HG02981 (cell line): ENCODE measurements around the gene PALM2AKAP2.

Experiments used
- ATAC-seq: cut with Tn5 transposase; IDR thresholded peaks from one replicate; pipeline ENCODE4 v1.9.1; 2021; ENCODE audit warnings: mild to moderate bottlenecking, moderate library complexity; ENCODE audit not compliant: unreplicated experiment

PALM2AKAP2 gene

DNA sequence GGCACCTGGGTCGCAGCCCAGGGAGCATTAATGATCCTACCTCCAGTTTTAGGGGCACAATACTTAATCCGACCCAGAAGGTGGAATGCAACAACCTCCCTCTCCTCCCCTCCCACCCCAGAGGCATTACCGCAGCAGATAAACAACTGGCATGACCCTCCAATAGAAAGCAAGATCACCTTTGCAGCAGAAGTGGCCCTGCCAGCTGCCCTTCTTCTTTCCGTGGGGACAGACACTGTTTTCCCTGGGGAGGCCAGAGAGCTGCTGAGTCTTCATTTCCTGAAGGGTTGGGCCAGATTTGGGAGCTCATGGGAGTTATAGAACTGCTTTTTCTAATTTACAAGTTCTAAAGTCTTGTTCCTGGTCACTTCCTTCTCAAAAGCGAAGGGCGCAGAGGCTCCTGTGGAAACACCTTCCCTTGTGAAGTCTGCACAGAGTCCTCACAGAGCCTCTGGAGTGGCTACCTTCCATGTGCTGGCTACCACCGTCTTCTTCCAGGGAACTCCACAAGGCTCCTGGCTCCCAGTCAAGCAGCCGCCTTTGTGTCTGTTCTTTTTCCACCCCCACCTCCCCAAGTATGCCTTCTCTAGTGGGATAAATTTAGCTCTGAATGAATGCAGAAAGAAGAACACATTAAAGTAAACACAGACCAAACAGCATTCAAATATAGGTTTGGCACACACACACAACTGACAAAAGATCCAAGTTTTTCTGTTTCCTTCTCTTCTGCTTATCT is 8.0 kb upstream of the PALM2AKAP2 start:
- ATAC-seq, result no peak

- ATAC-seq, result no peak
Measured at GRCh38 chr9:109775516-109775915, 4.5 kb upstream of the PALM2AKAP2 start.

DNA sequence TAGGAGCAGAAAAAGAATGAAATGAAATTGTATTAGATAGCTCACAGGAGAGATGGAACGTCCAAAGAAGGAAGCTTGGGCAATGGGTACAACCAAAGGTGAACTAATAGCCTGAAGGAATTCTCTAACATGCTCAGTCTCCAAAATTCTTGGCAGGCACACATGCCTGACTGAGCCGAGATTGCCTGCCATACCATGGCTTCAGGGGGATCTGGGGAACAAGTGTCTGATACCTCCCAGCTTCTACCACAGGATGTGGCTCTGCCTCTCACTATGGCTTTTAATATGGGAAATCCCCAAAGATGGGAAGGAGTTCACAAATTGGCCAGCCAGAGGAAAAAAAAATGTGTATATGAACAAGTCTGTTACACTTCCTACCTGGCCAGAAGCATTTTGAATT is 3.6 kb upstream of the PALM2AKAP2 start:
- no peak for ATAC-seq

- no peak for ATAC-seq
Measured at GRCh38 chr9:109780453-109781033, 545 bp downstream of the PALM2AKAP2 start.

DNA sequence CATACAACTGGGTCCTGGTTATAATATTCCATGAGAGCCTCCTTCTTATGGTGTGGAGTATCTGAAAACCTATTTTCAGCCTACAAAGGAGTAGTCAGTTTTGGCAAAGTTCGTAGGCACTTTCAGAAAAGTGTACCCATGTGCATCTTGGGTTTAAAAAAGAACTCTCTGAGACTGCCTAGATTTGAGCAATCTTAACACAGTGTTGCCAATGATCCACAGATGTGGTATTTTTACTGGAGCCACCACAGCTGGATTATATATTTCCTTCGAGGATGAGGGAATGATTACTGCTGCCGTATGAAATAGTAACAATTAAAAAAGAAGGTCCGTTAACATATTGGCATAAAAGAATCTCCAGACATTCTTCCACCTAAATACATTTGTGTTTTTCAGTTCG is 1.1 kb downstream of the PALM2AKAP2 start:
- ATAC-seq, result no peak

- no peak for ATAC-seq
Measured at GRCh38 chr9:109781541-109782197, 1.7 kb downstream of the PALM2AKAP2 start.

- no peak for ATAC-seq
Measured at GRCh38 chr9:109787735-109788134, 7.7 kb downstream of the PALM2AKAP2 start.

DNA sequence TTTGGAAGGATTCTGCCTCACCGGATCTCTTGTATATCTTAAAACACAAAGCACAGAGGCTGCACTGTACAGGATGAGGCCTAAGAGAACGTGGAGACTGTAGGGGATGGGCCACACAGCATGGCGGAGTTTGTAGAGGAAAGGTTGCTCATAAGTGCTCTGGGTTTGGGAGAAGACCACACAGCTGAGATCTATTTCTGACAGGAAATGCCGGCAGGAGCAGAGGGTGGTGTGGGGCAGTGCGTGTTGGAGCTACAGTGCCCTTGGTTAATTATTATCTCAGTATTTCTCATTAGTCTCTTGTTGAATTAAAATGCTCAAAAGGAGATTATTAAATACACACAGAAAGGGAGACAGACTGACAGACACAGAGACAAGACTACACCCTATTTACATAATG is 9.6 kb downstream of the PALM2AKAP2 start:
- no peak for ATAC-seq

DNA sequence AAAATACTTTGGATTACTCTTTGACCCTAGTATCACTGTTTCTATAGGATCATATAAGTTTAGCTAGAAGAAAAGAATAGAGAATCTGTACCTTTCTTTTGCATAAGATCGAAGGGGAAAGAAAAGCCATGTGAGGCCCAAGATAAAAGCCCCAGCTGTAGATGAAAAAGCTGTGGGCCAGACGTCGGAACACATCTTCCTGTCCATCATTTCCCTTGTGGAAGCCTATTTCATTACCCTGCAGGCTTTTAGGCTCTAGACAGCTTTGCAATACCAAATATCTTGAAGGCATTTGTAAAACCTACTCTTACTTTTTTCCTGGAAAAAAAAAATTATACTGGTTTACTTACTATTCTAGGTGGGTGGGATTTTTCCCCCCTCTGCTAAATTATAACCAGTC is 10.0 kb downstream of the PALM2AKAP2 start:
- ATAC-seq, result no peak

- ATAC-seq, result no peak
Measured at GRCh38 chr9:109791003-109791677, 11.1 kb downstream of the PALM2AKAP2 start.

DNA sequence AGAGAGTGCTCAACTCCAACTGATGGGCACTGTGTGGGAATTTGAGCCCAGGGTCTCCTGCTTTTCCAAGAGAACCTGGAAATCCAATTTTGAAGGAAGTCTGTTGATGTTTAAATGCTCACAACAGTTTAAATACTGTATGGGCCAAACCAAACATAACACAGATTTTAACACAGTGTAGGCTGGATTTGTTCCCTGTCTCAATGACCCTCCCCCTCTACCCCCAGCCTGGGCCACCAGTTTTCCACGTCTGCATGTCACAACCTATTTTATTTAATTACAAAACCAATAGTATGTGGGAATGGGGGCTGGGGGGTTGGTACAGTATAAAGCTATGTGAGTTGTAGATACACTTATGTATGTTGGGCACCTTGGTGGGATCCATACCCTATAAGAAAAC is 11.7 kb downstream of the PALM2AKAP2 start:
- ATAC-seq, result no peak

DNA sequence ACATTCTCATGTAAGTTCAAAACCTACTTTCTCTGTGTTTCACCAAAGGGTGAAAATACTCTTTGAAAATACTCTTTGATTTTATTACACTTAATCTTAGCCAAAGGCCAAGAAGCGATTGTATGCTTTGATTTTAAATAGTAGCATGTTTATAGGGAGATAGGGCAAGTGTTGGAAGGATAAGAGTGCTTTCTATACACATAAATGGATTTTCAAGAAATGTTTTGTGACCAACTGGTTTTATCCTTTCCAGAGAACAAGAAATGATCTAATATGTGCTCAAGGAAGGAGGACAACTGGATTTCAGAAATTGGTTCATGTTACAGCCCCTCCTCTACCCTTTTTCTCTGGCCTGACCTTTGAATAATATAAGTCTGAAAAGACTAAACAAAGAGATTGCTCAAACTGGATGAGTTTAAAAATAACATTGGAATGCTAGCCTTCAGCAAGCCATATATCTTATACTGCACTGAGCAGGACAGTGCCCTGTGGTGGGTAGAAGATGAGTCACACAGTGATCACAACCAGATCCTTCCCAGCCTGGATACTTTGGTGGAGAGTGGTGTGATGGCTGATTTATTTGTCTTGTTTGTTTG is 13.1 kb downstream of the PALM2AKAP2 start:
- ATAC-seq, result no peak

DNA sequence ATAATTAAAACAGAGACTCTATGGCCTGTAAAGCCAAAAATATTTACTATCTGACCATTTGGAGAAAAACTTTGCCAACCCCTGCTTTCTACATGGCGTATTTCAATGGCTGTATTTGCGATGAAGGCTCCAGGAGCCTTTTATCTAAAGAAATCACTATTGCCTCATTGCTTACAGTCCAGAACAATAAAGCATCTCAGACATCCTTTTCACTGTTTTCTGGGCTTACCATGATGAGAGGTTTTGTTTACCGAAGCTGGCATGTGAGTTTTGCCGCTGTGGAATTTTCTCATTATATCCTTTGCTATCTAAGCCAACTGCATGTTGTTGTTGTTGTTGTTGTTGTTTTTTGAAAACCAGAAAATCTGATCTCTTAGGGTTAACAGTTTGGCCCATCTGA is 13.9 kb downstream of the PALM2AKAP2 start:
- ATAC-seq, result no peak

GRCh38 chr9:109794361-109795012 is 14.5 kb downstream of the PALM2AKAP2 start:
- ATAC-seq, result no peak

DNA sequence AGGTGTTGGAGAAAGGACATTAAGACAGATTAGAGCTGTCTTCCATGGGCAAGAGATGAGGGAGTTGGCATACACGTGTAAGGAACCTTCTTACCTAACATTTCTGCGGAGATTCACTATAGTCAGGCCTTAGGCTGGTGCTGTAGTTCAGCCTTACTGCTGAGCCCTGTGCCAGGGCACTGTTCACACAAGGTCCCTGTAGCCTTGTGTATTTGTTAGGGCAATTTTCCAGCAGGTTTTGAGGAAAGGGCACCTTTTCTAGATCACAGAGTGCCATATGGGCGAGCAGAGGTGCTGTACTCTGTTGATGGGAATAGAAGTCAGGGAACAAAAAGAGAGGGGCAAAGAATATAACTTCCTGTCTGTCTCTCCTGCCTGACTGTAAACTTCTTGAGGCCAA is 15.6 kb downstream of the PALM2AKAP2 start:
- ATAC-seq, result no peak

GRCh38 chr9:109796078-109796477 is 16.1 kb downstream of the PALM2AKAP2 start:
- ATAC-seq, result no peak

DNA sequence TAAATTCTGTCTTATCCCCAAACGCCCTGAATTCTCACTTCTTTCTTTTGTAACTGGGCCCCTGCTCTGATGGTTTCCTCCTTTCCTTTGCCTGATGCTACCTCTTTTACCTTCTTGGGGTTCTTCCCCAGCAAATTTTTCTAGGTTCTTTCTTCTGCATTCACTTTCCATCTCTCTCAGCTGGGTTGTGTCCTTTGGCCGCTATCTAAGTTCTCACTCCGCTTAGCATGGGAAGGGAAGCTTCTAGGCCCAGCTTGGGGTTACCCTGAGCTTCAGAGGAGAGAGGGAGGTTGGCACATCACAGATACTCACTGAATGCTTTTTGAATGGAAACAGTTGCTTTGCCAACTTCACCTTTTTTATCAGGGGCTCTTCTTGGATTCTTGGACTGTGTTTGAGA is 17.0 kb downstream of the PALM2AKAP2 start:
- no peak for ATAC-seq

DNA sequence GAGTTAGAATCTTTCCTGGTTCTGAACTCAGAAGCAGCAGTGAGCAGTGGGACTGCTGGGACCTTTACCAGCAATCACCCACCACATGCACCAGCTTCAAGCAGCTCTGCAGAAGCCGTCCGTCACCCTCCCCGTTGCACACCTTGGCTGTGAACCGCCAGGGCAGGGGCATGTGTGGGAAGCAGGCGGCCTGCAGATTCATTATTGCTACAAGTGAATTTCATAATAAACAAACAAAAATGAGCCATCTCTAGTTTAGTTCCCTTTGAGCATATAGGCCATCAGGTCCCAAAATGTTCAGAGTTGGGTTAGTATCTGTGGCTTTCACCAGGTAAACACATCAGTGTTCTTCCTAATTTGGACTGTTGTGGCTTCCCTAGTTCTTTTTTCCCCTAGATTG is 17.5 kb downstream of the PALM2AKAP2 start:
- no peak for ATAC-seq

GRCh38 chr9:109799141-109799540 is 19.1 kb downstream of the PALM2AKAP2 start:
- no peak for ATAC-seq

DNA sequence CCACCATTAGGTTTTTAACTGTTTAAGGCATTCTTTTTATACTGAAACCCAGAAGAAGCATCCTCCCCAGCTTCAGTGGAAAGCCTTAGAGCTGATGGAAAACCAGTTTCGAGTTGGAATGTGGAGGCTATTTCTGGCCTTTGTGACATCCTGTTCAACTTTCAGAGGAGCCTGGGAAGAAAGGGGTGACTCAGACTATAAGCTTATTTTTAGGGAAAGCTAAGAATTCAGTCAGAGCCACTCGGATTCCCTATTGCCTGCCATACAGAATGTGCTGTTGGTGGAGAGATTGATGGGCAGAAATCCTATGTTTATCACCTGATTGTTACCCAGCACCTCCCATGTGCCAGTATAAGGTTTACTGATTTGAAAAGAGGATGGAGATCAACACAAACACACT is 19.8 kb downstream of the PALM2AKAP2 start:
- ATAC-seq, result no peak

- ATAC-seq, result no peak
Measured at GRCh38 chr9:109801484-109801883, 21.5 kb downstream of the PALM2AKAP2 start.
